ENCODE measurements around the gene KAZN. TPM values are rescaled to one million over a fixed set of nuclear protein-coding genes. Genes with fewer than 3 reads are reported as not detected.

Gene KAZN
- total and polyA plus RNA-seq, 2 donors from 2014 or later, result 17.4 to 60.8 TPM

DNA sequence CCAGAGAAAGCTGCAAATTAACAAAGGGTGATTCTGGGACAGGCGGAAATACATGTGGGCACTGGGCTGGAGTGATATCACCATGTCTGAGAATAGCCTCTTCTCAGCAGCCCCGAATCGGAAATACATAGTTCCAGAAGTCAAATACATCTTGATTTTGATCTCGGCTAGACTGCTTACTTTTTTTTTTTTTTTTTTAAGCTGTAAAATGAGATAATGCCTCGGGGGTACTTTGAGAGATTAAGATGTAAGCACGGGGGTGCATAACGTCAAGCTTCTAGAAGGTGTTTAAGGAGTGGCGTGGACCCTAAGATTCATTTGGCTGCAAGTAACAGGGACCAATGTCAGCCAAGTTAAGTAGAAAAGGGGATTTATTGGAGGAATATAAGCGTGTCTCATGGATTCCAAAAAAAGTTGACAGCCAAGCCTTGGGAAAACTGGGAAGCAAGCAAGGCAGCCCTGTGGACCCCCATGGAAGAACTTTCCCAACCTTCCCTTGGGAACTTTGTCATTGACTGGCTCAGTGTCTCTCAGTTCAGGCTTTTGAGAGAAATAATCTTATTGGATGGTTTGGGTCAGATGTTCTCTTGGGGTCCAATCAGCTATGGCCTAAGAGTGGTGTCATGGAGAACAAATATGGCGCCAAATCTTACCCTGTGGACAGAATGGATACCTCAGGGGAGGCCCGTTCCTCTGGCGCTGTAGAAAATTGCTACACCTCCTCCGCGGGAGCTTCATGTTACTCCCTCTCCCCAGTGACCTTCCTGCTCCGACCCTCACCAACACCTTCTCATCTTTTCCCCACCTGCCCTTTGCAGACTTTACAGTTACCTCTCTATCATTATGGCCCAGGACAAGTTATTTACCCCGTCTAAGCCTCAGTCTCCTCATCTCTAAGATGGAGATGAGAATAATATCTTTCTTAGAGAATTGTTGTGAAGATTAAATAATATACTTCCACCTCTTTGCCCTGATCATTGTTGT lies 186.6 kb downstream of the KAZN start:
- TF ChIP-seq, protein P1, sequence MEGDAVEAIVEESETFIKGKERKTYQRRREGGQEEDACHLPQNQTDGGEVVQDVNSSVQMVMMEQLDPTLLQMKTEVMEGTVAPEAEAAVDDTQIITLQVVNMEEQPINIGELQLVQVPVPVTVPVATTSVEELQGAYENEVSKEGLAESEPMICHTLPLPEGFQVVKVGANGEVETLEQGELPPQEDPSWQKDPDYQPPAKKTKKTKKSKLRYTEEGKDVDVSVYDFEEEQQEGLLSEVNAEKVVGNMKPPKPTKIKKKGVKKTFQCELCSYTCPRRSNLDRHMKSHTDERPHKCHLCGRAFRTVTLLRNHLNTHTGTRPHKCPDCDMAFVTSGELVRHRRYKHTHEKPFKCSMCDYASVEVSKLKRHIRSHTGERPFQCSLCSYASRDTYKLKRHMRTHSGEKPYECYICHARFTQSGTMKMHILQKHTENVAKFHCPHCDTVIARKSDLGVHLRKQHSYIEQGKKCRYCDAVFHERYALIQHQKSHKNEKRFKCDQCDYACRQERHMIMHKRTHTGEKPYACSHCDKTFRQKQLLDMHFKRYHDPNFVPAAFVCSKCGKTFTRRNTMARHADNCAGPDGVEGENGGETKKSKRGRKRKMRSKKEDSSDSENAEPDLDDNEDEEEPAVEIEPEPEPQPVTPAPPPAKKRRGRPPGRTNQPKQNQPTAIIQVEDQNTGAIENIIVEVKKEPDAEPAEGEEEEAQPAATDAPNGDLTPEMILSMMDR (IDR thresholded peaks at IDR 0.05; ENCODE audit: borderline replicate concordance, extremely low read depth, insufficient read depth), result no peak
- intact Hi-C loops (cut with DNase I), result no loop called here

DNA sequence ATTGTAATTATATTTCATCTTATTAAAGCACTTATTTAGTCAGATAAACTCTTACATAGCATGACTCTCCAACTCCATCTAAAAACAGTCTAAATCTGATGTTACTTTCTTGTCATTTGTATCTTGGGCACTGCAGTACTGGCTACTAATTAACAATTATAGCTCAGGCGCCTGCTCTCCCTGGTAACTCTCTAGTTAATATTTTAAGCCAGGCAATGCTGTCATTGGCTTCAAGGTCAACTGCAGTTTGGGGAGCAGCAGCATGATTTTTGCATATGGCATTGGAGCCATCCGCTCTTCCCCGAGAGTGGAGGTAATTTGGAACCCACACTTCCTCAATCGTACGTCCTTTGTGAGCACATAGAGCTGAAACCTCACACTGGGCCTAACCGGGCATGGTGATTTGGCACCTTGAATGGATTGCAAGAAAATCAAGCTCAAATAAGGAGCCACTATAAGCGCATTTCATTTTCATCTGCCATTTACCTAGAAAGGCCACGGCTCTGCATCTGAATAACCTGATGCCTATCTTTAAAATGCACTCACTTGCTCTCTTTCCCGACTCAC lies 187.7 kb downstream of the KAZN start:
- Histone ChIP-seq H3K9me3 (ENCODE audit: control insufficient read depth in 2 of 3, insufficient read depth in 1 of 3, low read length in 3 of 3) (no peaks in the 10 kb centered on the region), H3K27ac (ENCODE audit: low read depth in 2 of 2, low read length in 2 of 2) (peak overlapping the region; percentile 64 to 65), H3K9ac (ENCODE audit: low read length in 3 of 3) (peak overlapping the region in 1 of 3 donors; percentile 21), H3K36me3 (ENCODE audit: control insufficient read depth in 2 of 3, insufficient read depth in 3 of 3, low read length in 3 of 3) (no peaks in the 10 kb centered on the region), H3K4me1 (ENCODE audit: control insufficient read depth in 2 of 3, insufficient read depth in 2 of 3, low read depth in 1 of 3, low read length in 3 of 3) (peaks cover 8 to 30% (median 23%) of the 10 kb centered on the region in 3 donors), H3K27me3 (ENCODE audit: control insufficient read depth, insufficient read depth, low read length) (no peaks in the 10 kb centered on the region), H3K4me3 (ENCODE audit: low read length in 3 of 3) (peak overlapping the region in 1 of 3 donors; percentile 7)
- TF ChIP-seq, protein P1 (IDR thresholded peaks at IDR 0.05; ENCODE audit: borderline replicate concordance, extremely low read depth, insufficient read depth), result no peak
- FAIRE-seq (peak; percentile 38), DNase-seq (peak in 3 of 5 donors; percentile 31 to 64 (median 62))
- intact Hi-C loops (cut with DNase I), result no loop called here

More for the DNA sequence above, 186.6 kb downstream of the KAZN start:
- Histone ChIP-seq H3K27ac (ENCODE audit: low read depth in 2 of 2, low read length in 2 of 2) (peak overlapping the region; percentile 64 to 65), H3K36me3 (ENCODE audit: control insufficient read depth in 2 of 3, insufficient read depth in 3 of 3, low read length in 3 of 3) (no peaks in the 10 kb centered on the region), H3K27me3 (ENCODE audit: control insufficient read depth, insufficient read depth, low read length) (no peaks in the 10 kb centered on the region), H3K9me3 (ENCODE audit: control insufficient read depth in 2 of 3, insufficient read depth in 1 of 3, low read length in 3 of 3) (no peaks in the 10 kb centered on the region), H3K9ac (ENCODE audit: low read length in 3 of 3) (peak overlapping the region in 1 of 3 donors; percentile 21), H3K4me3 (ENCODE audit: low read length in 3 of 3) (no peak overlapping the region), H3K4me1 (ENCODE audit: control insufficient read depth in 2 of 3, insufficient read depth in 2 of 3, low read depth in 1 of 3, low read length in 3 of 3) (peaks cover 8 to 30% (median 23%) of the 10 kb centered on the region in 3 donors)
- DNase-seq (no peak), FAIRE-seq (no peak)

DNA sequence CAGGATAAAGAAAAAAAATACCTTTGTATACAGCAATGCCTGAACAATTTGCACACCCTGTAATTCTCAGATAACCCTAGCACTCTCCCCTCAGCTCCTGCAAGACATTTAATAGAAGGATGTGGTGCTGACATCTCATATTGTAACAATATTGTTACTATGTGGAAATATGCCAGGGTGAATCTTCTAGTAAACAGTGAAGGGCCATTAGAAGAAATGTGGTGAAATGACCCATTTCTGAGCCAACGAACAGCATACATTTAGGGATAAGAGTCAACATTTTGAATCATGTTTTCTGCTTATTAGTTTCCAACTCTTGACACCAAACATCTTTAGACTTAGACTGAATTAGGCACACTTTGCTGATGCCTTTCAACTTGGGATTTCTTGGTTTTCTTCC lies 188.2 kb downstream of the KAZN start:
- intact Hi-C loops (cut with DNase I), result no loop called here
- no peak for FAIRE-seq
- TF ChIP-seq, protein P1 (IDR thresholded peaks at IDR 0.05; ENCODE audit: borderline replicate concordance, extremely low read depth, insufficient read depth), result no peak
- Histone ChIP-seq H3K27me3 (ENCODE audit: control insufficient read depth, insufficient read depth, low read length) (no peaks in the 10 kb centered on the region), H3K27ac (ENCODE audit: low read depth in 2 of 2, low read length in 2 of 2) (no peak overlapping the region), H3K36me3 (ENCODE audit: control insufficient read depth in 2 of 3, insufficient read depth in 3 of 3, low read length in 3 of 3) (no peaks in the 10 kb centered on the region), H3K4me1 (ENCODE audit: control insufficient read depth in 2 of 3, insufficient read depth in 2 of 3, low read depth in 1 of 3, low read length in 3 of 3) (peaks cover 8 to 30% (median 23%) of the 10 kb centered on the region in 3 donors), H3K9ac (ENCODE audit: low read length in 3 of 3) (no peak overlapping the region), H3K9me3 (ENCODE audit: control insufficient read depth in 2 of 3, insufficient read depth in 1 of 3, low read length in 3 of 3) (no peaks in the 10 kb centered on the region), H3K4me3 (ENCODE audit: low read length in 3 of 3) (no peak overlapping the region)
- DNase-seq, result no peak

Data from kidney (tissue), 14 donors.